Fibroblast of the aortic adventitia (primary cell): ENCODE data around the gene WDR4. TPM values are rescaled to one million over a fixed set of nuclear protein-coding genes. Genes with fewer than 3 reads are reported as not detected.
"Not testable (repeated sequence)": the region's sequence is repeated elsewhere in the genome, so short reads cannot be mapped to it uniquely, and the experiment has no call there.

Experiments used
- DNase-seq: peaks from one replicate; pipeline ENCODE4 v3.0.0-alpha.2; 2010; ENCODE audit warnings: low read depth
- H3K4me3 ChIP-seq: 2 replicates; pipeline ENCODE4 v1.5.1; 2011; ENCODE audit warnings: low read depth, mild to moderate bottlenecking, control low read depth, low read length, moderate library complexity
- total RNA-seq: library from RNA; depleted of rRNA; stranded (reverse); fragments of >200 nt; gene quantifications from 2 replicates; pipeline ENCODE4 v1.2.3, GENCODE V29; 2012; ENCODE audit warnings: low replicate concordance
- TF ChIP-seq, protein P1 (sequence below): IDR thresholded peaks from 2 replicates; pipeline ENCODE4 v1.5.1; 2011; ENCODE audit warnings: mild to moderate bottlenecking, low read length, control low read depth, inconsistent platforms; ENCODE audit not compliant: insufficient read depth

WDR4 gene, protein sequence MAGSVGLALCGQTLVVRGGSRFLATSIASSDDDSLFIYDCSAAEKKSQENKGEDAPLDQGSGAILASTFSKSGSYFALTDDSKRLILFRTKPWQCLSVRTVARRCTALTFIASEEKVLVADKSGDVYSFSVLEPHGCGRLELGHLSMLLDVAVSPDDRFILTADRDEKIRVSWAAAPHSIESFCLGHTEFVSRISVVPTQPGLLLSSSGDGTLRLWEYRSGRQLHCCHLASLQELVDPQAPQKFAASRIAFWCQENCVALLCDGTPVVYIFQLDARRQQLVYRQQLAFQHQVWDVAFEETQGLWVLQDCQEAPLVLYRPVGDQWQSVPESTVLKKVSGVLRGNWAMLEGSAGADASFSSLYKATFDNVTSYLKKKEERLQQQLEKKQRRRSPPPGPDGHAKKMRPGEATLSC
- total RNA-seq, result 11.9 and 12.8 TPM in 2 replicates

- H3K4me3 ChIP-seq, result peak within 1 kb of the TSS; percentile 93
- DNase-seq, result peak; percentile 96
- TF ChIP-seq, protein P1, sequence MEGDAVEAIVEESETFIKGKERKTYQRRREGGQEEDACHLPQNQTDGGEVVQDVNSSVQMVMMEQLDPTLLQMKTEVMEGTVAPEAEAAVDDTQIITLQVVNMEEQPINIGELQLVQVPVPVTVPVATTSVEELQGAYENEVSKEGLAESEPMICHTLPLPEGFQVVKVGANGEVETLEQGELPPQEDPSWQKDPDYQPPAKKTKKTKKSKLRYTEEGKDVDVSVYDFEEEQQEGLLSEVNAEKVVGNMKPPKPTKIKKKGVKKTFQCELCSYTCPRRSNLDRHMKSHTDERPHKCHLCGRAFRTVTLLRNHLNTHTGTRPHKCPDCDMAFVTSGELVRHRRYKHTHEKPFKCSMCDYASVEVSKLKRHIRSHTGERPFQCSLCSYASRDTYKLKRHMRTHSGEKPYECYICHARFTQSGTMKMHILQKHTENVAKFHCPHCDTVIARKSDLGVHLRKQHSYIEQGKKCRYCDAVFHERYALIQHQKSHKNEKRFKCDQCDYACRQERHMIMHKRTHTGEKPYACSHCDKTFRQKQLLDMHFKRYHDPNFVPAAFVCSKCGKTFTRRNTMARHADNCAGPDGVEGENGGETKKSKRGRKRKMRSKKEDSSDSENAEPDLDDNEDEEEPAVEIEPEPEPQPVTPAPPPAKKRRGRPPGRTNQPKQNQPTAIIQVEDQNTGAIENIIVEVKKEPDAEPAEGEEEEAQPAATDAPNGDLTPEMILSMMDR, result no peak
These were observed at the start of gene WDR4 for GRCh38 chr21:42878993-42879787. Gene WDR4 (minus strand): TSS chr21:42879539. CDS start chr21:42879495, 44 bp downstream.

- H3K4me3 ChIP-seq, DNase-seq: not testable (repeated sequence)
These were observed 48.3 kb upstream of the WDR4 start for GRCh38 chr21:42927474-42928200.

- TF ChIP-seq, protein P1, result no peak
- no peak for DNase-seq
- H3K4me3 ChIP-seq, result no peak within 1 kb of the TSS
These were observed 46.0 kb upstream of the WDR4 start, which contains the start of gene ERVH48-1 for GRCh38 chr21:42925114-42925926. Gene ERVH48-1 (minus strand): TSS chr21:42925630. CDS start chr21:42919006, 6,624 bp downstream.

DNA sequence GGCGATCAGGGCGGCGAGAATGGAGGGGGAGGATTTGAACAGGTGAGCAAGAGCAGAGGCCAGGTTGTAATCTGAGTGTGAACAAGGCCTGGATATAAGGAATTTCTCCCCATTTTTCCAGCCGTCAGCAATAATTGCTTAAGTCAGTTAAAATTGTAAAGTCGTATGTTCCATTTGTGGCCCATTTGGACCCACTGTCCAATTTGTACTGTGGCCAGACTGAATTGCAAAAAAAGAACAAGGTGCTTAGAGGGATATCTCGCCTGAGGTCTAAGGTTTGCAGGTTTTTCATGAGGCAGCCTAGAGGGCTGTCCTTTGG, 45.1 kb upstream of the WDR4 start:
- H3K4me3 ChIP-seq, result no peak overlapping the region
- TF ChIP-seq, protein P1, result no peak
- no peak for DNase-seq

DNA sequence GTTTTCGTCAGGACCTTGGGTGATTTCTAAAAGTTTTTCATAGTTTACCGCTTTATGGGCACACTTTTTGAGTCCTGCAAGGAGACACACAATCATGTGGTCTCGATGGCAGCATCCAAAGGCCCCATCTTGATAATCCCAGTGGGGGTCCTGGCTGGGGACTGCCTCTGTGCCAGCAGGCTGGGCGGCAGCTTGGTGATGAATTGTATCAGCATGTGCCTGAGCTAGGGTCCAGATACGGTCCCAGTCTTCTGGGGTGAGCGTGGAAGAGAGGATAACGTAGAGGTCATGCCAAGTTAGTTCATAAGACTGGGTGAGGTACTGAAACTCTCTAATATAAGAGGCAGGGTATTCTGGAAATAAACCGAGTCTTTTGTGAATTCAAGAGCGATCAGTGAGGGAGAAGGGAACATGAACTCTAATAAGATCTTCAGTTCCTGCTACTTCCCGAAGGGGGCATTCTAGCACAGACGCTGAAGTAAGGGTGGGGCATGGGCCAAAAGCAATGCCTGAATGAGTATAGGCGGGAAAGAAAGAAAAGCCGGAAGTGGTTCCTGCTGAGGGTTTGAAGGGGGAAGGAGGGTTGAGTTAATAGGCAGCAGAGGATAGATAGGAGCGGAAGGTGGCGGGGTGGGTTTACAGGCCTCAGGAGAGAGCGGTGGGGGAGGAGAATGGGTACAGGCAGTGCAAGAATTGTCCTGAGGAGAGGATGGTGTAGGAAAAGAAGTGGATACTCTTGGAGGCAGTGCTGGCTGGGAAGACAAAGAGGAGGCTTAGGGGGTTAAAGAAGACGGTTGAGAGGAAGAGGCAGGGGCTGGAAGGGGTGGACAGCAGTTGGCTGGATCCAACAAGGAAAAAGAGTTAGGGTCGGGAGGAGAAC, 44.5 kb upstream of the WDR4 start:
- TF ChIP-seq, protein P1, result peak; percentile 87
- peak overlapping the region; percentile 28 for H3K4me3 ChIP-seq

GRCh38 chr21:42922918-42923317, 43.6 kb upstream of the WDR4 start:
- no peak for DNase-seq
- no peak overlapping the region for H3K4me3 ChIP-seq
- TF ChIP-seq, protein P1, result no peak

More for the DNA sequence above, 44.5 kb upstream of the WDR4 start:
- DNase-seq, result peak; percentile 91
